Chondrocyte (in vitro differentiated cells): Measurements from ENCODE around the gene XRRA1. TPM values are rescaled to one million over a fixed set of nuclear protein-coding genes. Genes with fewer than 3 reads are reported as not detected.

Experiments
- DNase-seq: peaks from one replicate; pipeline ENCODE4 v3.0.0; 2021; ENCODE audit warnings: mixed read lengths, low spot score
- H3K27ac Mint-ChIP-seq: one replicate; pipeline ENCODE4 v1.8.0; 2021; ENCODE audit warnings: mild to moderate bottlenecking, moderate library complexity, mixed read lengths; ENCODE audit not compliant: unreplicated experiment
- H3K27me3 Mint-ChIP-seq: 2 replicates; pipeline ENCODE4 v1.8.0; 2021; ENCODE audit warnings: low read depth, mixed read lengths
- H3K36me3 Mint-ChIP-seq: 2 replicates; pipeline ENCODE4 v1.8.0; 2021; ENCODE audit warnings: low read depth, mixed read lengths
- H3K4me1 Mint-ChIP-seq: 2 replicates; pipeline ENCODE4 v1.8.0; 2021; ENCODE audit warnings: low read depth, mild to moderate bottlenecking, mixed read lengths
- H3K4me3 Mint-ChIP-seq: one replicate; pipeline ENCODE4 v1.8.0; 2021; ENCODE audit warnings: mild to moderate bottlenecking, moderate library complexity, mixed read lengths; ENCODE audit not compliant: unreplicated experiment
- H3K9me3 Mint-ChIP-seq: 2 replicates; pipeline ENCODE4 v1.8.0; 2021; ENCODE audit warnings: low read depth, mixed read lengths
- total RNA-seq: library from RNA; stranded (reverse); gene quantifications from 3 replicates; pipeline ENCODE4 v1.2.1, GENCODE V29; 2021
- TF ChIP-seq, protein P1 (sequence below): fragments of 200-600 bp; sonication (generic); IDR thresholded peaks from 2 replicates; pipeline ENCODE4 v1.5.0; 2021; ENCODE audit warnings: antibody characterized with exemption, mild to moderate bottlenecking, moderate library complexity

The XRRA1 gene
- total RNA-seq, 1 donor from 2014 or later: 8.0 TPM

- no peaks in the 10 kb centered on the region for H3K27me3 Mint-ChIP-seq
- H3K4me3 Mint-ChIP-seq: no peak overlapping the region
- peak overlapping the region; percentile 3 for H3K27ac Mint-ChIP-seq
- no peak for DNase-seq
- H3K4me1 Mint-ChIP-seq: peaks cover 59% of the 10 kb centered on the region
- TF ChIP-seq, protein P1, sequence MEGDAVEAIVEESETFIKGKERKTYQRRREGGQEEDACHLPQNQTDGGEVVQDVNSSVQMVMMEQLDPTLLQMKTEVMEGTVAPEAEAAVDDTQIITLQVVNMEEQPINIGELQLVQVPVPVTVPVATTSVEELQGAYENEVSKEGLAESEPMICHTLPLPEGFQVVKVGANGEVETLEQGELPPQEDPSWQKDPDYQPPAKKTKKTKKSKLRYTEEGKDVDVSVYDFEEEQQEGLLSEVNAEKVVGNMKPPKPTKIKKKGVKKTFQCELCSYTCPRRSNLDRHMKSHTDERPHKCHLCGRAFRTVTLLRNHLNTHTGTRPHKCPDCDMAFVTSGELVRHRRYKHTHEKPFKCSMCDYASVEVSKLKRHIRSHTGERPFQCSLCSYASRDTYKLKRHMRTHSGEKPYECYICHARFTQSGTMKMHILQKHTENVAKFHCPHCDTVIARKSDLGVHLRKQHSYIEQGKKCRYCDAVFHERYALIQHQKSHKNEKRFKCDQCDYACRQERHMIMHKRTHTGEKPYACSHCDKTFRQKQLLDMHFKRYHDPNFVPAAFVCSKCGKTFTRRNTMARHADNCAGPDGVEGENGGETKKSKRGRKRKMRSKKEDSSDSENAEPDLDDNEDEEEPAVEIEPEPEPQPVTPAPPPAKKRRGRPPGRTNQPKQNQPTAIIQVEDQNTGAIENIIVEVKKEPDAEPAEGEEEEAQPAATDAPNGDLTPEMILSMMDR: no peak
- peaks cover 2% of the 10 kb centered on the region for H3K36me3 Mint-ChIP-seq
- peaks cover 2% of the 10 kb centered on the region for H3K9me3 Mint-ChIP-seq
Observed at GRCh38 chr11:74956397-74957015, 7.6 kb upstream of the XRRA1 start.

DNA sequence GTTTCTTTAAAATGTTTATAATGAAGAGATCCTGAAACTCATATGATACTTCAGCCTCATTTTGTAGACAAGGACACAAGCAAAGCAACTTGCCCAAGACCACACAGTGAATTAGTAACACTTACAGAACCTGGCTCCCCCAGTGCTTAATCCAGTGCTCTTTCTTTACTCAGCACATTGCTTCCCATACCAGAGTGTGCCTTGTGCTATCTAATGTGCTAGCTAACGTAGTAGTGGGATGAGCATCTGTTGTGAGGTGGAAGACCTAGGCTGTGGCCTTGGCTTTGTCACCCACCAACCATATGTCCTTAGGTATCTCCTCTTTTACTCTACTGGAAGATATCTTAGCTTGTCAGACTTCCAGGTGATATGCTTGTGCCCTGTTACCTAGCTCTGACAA lies 5.3 kb upstream of the XRRA1 start:
- Mint-ChIP-seq H3K4me3 (no peak overlapping the region), H3K4me1 (peaks cover 57% of the 10 kb centered on the region), H3K36me3 (peaks cover 2% of the 10 kb centered on the region), H3K27ac (no peak overlapping the region), H3K27me3 (no peaks in the 10 kb centered on the region), H3K9me3 (peaks cover 2% of the 10 kb centered on the region)
- no peak for DNase-seq
- TF ChIP-seq, protein P1: no peak

DNA sequence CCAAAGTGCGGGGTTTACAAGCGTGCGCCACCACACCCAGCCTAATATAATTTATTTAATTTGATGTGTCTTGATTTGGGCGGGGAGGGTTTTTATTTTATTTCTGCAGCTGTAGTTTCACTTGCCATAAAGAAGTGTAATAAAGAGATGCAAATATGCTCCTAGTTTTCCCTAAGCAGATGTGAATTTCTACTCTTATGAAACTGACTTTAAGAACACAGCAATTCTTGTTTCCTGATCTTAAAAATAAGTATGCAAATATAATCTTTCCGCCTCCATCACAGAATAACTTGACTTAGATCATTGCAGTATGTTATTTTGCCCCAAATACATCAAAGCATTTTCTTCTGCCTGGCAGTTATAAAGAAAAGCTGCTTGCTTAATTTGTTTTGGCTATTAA lies 4.6 kb upstream of the XRRA1 start:
- no peak for DNase-seq
- H3K27me3 Mint-ChIP-seq: no peaks in the 10 kb centered on the region
- peaks cover 2% of the 10 kb centered on the region for H3K9me3 Mint-ChIP-seq
- H3K36me3 Mint-ChIP-seq: peaks cover 2% of the 10 kb centered on the region
- peaks cover 51% of the 10 kb centered on the region for H3K4me1 Mint-ChIP-seq
- TF ChIP-seq, protein P1: no peak
- H3K27ac Mint-ChIP-seq: no peak overlapping the region
- no peak overlapping the region for H3K4me3 Mint-ChIP-seq

DNA sequence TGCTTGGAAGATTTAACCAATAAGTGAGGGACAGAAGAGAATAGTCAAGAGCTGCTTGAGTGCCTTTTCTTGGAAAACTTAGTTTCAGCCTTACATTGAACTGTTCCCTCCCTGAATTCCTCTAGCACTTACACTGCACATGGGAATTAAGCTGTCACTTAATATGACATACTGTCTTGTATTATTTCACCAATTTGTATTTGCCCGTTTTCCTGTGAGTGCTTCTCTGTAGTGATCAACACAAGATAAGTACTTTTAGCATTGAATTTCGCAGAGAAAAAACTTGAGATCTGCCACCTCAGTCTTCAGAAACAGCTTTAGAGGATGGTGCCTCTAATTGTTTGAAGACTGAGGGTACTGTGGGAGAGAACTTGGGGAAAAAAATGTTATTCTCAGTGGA lies 3.9 kb upstream of the XRRA1 start:
- Mint-ChIP-seq H3K27ac (peak overlapping the region; percentile 14), H3K9me3 (peaks cover 2% of the 10 kb centered on the region), H3K4me3 (no peak overlapping the region), H3K4me1 (peaks cover 49% of the 10 kb centered on the region), H3K36me3 (peaks cover 2% of the 10 kb centered on the region), H3K27me3 (no peaks in the 10 kb centered on the region)
- TF ChIP-seq, protein P1: no peak
- DNase-seq: no peak

GRCh38 chr11:74951226-74951625 lies 2.3 kb upstream of the XRRA1 start:
- H3K4me3 Mint-ChIP-seq: no peak overlapping the region
- H3K27ac Mint-ChIP-seq: no peak overlapping the region
- H3K36me3 Mint-ChIP-seq: peaks cover 2% of the 10 kb centered on the region

More at GRCh38 chr11:74951226-74951625, 2.3 kb upstream of the XRRA1 start:
- Mint-ChIP-seq H3K27me3 (no peaks in the 10 kb centered on the region), H3K9me3 (peaks cover 2% of the 10 kb centered on the region), H3K4me1 (peaks cover 36% of the 10 kb centered on the region)
- TF ChIP-seq, protein P1: no peak
- DNase-seq: no peak
